ENCODE measurements around the gene S1PR5. TPM values are rescaled to one million over a fixed set of nuclear protein-coding genes. Genes with fewer than 3 reads are reported as not detected.

The S1PR5 gene
- total RNA-seq, 4 donors from 2014 or later: 34.9 to 64.0 (median 42.3) TPM

DNA sequence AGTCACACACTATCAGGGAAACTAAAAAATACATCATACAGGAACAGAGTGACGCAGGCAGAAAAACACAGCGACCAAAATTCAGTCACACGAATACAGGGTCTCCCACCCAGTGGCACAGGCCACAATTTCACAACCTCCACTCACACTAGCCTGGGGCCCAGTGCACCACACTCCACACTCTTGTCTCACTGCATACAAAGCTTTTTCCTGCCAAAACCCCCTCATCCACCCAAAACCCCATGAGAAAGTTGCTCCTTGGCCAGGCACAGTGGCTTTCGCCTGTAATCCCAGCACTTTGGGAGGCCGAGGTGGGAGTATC is 1.2 kb downstream of the S1PR5 start:
- WGBS, 2 donors: 53 to 67% methylated on average over 5 of the region's 5 CpGs
- intact Hi-C loops (cut with DNase I; ENCODE audit: low total_unique reads): no loop called here
- no peak for DNase-seq (ENCODE audit: low spot score in 2 of 2)
- no peak for TF ChIP-seq POLR2A (IDR thresholded peaks at IDR 0.05)
- H3K4me3 ChIP-seq (ENCODE audit: low read depth, poor library complexity, severe bottlenecking): no peak overlapping the region

DNA sequence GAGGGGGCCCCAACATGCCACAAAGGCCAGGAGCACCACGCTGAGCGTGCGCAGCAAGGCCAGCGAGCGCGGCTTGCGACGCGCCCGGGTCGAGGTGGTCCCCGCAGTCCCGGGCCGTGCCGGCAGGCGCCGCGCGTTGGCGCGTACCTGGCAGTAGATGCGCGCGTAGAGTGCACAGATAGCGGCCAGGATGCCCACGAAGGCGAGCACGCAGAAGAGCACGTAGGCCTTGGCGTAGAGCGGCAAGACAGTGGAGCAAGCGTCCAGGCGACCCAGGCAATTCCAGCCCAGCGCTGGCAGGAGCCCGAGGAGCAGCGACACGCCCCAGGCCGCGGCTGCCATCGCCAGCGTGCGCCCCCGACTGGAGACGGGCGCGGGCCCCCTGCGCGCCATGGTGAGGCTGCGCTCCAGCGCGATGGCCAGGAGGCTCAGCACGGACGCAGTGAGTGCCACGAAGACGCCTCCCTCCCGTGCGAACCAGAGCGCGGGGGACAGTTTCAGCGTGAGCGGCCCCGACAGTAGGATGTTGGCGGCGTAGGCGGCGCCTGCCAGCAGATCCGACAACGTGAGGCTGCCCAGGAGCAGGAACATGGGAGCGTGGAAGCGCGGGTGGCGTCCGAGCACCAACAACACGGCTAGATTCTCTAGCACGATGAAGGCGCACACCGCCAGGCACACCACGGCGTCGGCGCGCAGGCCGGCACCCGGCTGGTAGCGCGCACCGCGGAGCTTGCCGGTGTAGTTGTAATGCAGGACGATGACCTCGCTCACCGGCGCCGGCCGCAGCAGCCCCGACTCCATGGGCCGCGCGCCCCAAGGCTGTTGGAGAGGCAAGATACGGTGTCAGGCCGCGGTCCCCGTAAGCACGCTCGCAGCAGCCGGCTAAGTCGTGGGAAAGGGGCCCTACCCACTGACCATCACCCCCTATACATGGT is 2.8 kb downstream of the S1PR5 start:
- TF ChIP-seq POLR2A (IDR thresholded peaks at IDR 0.05): no peak
- TF ChIP-seq, protein P1, sequence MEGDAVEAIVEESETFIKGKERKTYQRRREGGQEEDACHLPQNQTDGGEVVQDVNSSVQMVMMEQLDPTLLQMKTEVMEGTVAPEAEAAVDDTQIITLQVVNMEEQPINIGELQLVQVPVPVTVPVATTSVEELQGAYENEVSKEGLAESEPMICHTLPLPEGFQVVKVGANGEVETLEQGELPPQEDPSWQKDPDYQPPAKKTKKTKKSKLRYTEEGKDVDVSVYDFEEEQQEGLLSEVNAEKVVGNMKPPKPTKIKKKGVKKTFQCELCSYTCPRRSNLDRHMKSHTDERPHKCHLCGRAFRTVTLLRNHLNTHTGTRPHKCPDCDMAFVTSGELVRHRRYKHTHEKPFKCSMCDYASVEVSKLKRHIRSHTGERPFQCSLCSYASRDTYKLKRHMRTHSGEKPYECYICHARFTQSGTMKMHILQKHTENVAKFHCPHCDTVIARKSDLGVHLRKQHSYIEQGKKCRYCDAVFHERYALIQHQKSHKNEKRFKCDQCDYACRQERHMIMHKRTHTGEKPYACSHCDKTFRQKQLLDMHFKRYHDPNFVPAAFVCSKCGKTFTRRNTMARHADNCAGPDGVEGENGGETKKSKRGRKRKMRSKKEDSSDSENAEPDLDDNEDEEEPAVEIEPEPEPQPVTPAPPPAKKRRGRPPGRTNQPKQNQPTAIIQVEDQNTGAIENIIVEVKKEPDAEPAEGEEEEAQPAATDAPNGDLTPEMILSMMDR (IDR thresholded peaks at IDR 0.05): no peak
- WGBS, 2 donors: 64 to 65% methylated on average over 38 to 53 of the region's 107 CpGs
- no peak overlapping the region for H3K4me3 ChIP-seq (ENCODE audit: low read depth, poor library complexity, severe bottlenecking)
- intact Hi-C loops (cut with DNase I; ENCODE audit: low total_unique reads): no loop called here
- no peak for DNase-seq (ENCODE audit: low spot score in 2 of 2)

DNA sequence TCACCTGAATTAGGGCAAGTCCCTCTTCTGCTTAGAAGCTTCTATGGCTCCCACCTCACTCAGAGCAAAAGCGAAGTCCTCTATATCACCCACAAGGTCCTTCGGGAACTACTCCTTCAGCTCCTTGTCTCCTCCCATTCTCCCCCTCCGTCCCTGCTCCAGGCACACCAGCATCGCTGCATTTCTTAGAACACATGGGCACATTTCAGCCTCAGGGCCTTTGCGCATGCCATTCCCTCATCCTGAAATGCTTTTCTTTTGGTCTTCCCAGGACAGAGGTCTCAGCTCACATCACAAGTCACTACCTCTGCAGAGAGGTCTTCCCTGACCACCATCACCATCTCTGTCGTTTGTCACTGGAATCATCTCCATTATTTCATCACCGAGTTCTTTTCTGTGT is 4.0 kb downstream of the S1PR5 start:
- H3K4me3 ChIP-seq (ENCODE audit: low read depth, poor library complexity, severe bottlenecking): no peak overlapping the region
- DNase-seq (ENCODE audit: low spot score in 2 of 2): no peak
- TF ChIP-seq, protein P1 (IDR thresholded peaks at IDR 0.05): no peak
- TF ChIP-seq POLR2A (IDR thresholded peaks at IDR 0.05): no peak
- WGBS, 2 donors: 79 to 86% methylated on average over 7 of the region's 7 CpGs
- intact Hi-C loops (cut with DNase I; ENCODE audit: low total_unique reads): no loop called here

DNA sequence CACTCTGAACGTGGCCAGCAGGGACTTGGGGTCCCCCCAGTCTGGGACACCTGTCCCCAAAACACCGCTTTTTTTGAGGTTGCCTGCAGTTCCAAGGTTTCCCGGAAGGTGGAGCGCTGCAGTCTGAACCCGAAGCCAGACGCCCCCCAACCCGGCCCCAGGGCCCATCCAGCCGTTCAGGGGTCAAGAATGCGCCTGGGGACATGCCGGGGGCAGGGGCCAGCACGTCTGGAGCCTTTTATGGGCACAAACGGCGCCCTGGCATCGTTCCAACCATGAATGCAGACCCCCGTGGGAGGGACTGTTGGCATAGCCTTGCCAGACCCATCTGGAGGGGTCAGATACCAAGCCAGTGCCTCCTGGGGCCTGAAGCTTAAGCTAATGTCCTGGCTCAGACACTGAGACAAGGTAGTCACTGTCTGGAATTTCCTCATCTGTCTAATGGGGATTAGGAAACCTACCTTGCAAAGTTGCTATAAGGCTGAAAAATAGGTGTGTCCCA is 6.9 kb downstream of the S1PR5 start:
- WGBS, 2 donors: 5 to 19% methylated on average over 10 to 14 of the region's 15 CpGs
- no peak for TF ChIP-seq POLR2A (IDR thresholded peaks at IDR 0.05)
- TF ChIP-seq, protein P1 (IDR thresholded peaks at IDR 0.05): peak in 1 of 3 donors; percentile 36
- H3K4me3 ChIP-seq (ENCODE audit: low read depth, poor library complexity, severe bottlenecking): no peak overlapping the region
- no peak for DNase-seq (ENCODE audit: low spot score in 2 of 2)
- intact Hi-C loops (cut with DNase I; ENCODE audit: low total_unique reads): no loop called here

DNA sequence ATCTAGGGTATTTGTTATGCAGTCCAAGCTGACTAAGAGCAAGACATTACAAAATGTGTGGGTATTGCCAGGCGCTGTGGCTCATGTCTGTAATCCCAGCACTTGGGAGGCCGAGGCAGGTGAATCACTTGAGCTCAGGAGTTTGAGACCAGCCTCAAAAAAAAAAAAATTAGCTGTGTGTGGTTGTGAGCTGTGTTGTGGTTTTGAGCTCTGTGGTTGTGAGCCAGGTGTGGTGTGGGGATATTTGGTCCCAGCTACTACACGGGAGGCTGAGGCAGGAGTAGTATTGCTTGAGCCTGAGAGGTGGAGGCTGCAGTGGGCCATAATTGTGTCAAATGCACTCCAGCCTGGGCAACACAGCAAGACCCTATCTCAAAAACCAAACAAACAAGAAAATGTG is 8.5 kb downstream of the S1PR5 start:
- intact Hi-C loops (cut with DNase I; ENCODE audit: low total_unique reads): loop anchor here (10.0 kb wide), 1 partner anchor 46 kb away; no protein-coding TSS in a partner anchor
- 62 to 77% methylated on average over 3 of the region's 3 CpGs for WGBS, 2 donors
- no peak for DNase-seq (ENCODE audit: low spot score in 2 of 2)
- no peak overlapping the region for H3K4me3 ChIP-seq (ENCODE audit: low read depth, poor library complexity, severe bottlenecking)
- TF ChIP-seq, protein P1 (IDR thresholded peaks at IDR 0.05): no peak
- no peak for TF ChIP-seq POLR2A (IDR thresholded peaks at IDR 0.05)

DNA sequence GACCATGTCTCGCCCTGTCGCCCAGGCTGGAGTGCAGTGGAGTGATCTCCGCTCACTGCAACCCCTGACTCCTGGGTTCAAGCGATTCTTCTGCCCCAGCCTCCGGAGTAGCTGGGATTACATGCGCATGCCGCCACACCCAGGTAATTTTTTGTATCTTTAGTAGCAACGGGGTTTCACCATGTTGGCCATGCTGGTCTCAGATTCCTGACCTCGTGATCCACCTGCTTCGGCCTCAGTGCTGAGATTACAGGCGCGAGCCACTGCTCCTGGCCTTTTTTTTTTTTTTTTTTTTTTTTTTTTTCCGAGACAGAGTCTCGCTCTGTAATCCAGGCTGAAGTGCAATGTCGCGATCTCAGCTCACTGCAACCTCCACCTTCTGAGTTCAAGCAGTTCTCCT is 9.2 kb downstream of the S1PR5 start:
- intact Hi-C loops (cut with DNase I; ENCODE audit: low total_unique reads): loop anchor here (10.0 kb wide), 1 partner anchor 47 kb away; no protein-coding TSS in a partner anchor
- no peak overlapping the region for H3K4me3 ChIP-seq (ENCODE audit: low read depth, poor library complexity, severe bottlenecking)
- DNase-seq (ENCODE audit: low spot score in 2 of 2): no peak
- TF ChIP-seq, protein P1 (IDR thresholded peaks at IDR 0.05): no peak
- no peak for TF ChIP-seq POLR2A (IDR thresholded peaks at IDR 0.05)
- 88 to 90% methylated on average over 16 of the region's 16 CpGs for WGBS, 2 donors

All from lower leg skin (tissue), 4 donors.